ENCODE results near the gene RAP1A. TPM values are rescaled to one million over a fixed set of nuclear protein-coding genes. Genes with fewer than 3 reads are reported as not detected.

The RAP1A gene
- total RNA-seq: 100 to 1,000 TPM; 150 to 154 TPM

DNA sequence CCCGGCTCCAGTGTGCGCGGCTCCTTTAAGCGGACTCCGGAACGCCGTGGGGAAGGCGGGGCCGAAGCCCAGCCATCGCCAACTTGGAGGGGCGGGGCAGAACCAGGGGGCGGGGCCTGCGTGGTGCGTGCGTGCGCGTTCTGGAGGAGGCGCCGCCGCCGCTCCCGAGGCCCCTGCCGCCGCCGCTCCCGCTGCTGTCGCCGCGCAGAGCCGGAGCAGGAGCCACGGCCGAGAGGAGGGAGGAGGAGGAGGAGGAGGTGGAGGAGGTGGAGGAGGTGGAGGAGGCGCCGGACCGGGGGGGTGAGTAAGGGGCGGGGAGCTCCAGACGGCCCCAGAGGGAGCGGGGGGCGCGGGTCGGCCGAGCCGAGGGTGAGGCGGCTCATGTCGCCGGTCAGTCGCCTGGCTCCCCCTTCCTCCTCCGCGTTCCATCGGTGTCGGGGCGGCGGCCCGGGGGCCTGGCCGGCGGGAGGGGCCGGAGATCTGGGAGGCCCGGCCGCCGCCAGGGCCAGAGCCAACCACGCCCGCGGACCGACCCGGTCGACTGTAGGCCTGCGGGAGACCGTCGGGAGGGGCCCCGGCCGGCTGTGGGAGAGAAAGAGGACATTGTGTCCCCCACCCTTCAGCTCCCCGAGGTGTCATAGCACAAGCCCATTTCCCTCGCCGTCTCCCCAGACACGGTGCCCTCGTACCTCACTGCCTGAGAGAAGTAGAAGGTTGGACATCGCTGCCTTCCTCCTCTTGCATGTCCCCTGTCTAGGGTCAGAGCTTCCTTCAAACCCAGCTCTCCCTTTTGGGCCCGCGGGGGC is at the start of gene RAP1A:
Gene RAP1A (plus strand): TSS at position 155 of the 806 bp plus-strand sequence. CDS start 71,572 bp downstream, outside the sequence.
- H3K27ac Mint-ChIP-seq: peak within 1 kb of the TSS; percentile 96
- peaks cover 36% of the 10 kb centered on the region for H3K36me3 Mint-ChIP-seq
- peak; percentile 93 for DNase-seq
- no peaks in the 10 kb centered on the region for H3K27me3 Mint-ChIP-seq
- H3K4me3 Mint-ChIP-seq: peak within 1 kb of the TSS; percentile 93
- no peaks in the 10 kb centered on the region for H3K9me3 Mint-ChIP-seq
- H3K4me1 Mint-ChIP-seq: peaks cover 66% of the 10 kb centered on the region

DNA sequence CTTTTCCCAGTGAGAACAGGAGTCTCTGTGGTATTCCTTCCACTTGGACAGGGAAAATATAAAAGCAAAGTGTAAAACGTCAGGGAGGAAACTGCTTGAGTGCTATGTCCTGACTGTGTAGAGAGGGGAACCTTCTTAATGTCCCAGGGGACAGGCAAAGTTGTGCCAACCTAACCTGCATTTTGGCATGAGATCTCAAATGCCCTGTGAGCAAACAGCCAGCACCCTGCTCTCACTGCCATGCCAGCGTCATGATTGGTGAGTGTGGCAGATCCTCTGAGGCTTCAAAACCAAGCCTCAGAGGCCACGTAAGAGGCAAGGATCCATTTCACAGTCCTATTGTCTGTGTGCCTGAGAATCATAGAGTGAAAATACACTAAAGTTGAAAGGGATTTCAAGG is 49.7 kb upstream of the RAP1A start:
- Mint-ChIP-seq H3K27me3 (no peaks in the 10 kb centered on the region), H3K36me3 (no peaks in the 10 kb centered on the region), H3K27ac (no peak overlapping the region), H3K4me3 (no peak overlapping the region), H3K4me1 (peaks cover 16% of the 10 kb centered on the region), H3K9me3 (no peaks in the 10 kb centered on the region)
- no peak for DNase-seq

DNA sequence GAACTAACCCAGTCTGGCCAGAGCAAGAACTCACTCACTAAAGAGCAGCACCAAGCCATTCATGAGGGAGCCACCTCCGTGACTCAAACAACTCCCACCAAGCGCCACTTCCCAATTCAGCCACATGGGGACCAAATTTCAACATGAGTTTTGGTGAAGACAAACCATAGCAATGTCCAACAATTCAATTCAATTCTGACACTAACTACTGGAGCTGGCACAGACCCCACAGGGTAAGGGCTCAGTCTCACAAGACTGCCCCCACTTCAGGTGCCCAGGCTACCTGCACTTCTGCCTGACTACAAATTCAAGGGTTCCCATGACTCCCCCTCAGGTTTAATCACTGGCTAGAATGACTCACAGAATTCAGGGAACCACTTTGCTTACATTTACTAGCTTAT is 48.8 kb upstream of the RAP1A start:
- Mint-ChIP-seq H3K9me3 (no peaks in the 10 kb centered on the region), H3K27me3 (no peaks in the 10 kb centered on the region), H3K4me1 (peaks cover 16% of the 10 kb centered on the region), H3K36me3 (no peaks in the 10 kb centered on the region), H3K27ac (no peak overlapping the region), H3K4me3 (no peak overlapping the region)
- peak; percentile 17 for DNase-seq

DNA sequence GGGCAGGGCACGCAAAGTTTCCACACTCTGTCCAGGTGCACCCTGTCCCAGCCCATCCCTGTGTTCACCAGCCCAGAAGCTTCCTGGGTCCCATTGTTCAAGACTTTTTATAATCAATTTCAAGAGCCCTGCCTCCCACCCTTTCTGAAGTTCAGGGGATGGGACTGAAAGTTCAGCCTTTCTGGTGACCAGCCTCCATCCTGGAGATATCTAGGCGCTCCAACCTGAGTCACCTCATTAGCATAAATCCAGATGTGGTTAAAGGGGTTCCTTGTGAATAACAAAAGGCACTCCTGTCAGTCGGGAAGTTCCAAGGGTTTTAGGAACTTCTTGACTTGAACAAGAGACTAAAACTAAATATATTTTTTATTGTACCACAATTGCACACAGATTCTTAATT is 48.4 kb upstream of the RAP1A start:
- Mint-ChIP-seq H3K9me3 (no peaks in the 10 kb centered on the region), H3K4me3 (no peak overlapping the region), H3K4me1 (peaks cover 16% of the 10 kb centered on the region), H3K27me3 (no peaks in the 10 kb centered on the region), H3K27ac (no peak overlapping the region), H3K36me3 (no peaks in the 10 kb centered on the region)
- no peak for DNase-seq

DNA sequence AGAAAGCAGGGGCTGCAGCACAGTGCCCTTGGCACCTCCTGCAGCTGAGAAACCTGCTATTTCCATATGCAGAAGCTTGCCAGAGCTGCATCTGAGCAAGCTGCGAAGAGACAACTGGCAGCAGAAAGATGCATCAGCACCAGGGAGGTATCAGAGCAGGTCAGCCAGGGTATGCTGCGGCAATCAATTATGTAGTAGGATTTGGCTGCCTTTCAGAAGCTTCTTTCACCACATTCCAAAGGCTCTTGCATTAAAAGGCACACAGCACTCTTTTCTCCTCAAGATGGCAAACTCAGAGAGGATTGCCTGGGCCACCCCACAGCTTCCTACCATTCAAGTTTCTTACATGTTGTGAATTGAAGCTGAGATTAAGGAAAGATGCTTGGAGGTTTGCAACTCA is 47.6 kb upstream of the RAP1A start:
- Mint-ChIP-seq H3K4me3 (no peak overlapping the region), H3K9me3 (no peaks in the 10 kb centered on the region), H3K27me3 (no peaks in the 10 kb centered on the region), H3K27ac (no peak overlapping the region), H3K36me3 (no peaks in the 10 kb centered on the region), H3K4me1 (peaks cover 16% of the 10 kb centered on the region)
- DNase-seq: no peak

DNA sequence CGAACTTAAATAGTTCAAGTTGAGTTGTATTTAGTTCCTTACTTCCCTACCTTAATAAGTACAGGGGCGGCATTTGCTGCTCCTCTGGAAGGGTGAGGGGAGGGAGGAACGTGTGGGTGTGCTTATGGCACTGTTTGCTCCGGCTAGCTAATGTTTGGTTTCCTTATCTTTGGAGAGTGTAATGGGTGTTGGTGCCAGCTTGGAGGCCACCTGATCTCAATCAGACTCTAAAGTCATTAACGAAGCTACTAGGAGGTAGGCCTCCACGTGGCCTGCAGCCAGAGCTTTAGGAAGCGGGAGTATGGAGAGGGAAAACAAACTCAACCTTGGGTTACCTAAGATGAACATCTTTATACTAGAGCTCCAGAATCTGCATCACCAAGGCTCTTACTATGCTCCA is 43.0 kb upstream of the RAP1A start:
- Mint-ChIP-seq H3K4me3 (no peak overlapping the region), H3K27me3 (no peaks in the 10 kb centered on the region), H3K9me3 (no peaks in the 10 kb centered on the region), H3K27ac (no peak overlapping the region), H3K36me3 (no peaks in the 10 kb centered on the region), H3K4me1 (peaks cover 2% of the 10 kb centered on the region)
- no peak for DNase-seq

GRCh38 chr1:111577814-111578213 is 41.8 kb upstream of the RAP1A start:
- H3K27ac Mint-ChIP-seq: no peak overlapping the region
- no peak overlapping the region for H3K4me3 Mint-ChIP-seq
- no peaks in the 10 kb centered on the region for H3K4me1 Mint-ChIP-seq
- no peaks in the 10 kb centered on the region for H3K36me3 Mint-ChIP-seq
- DNase-seq: no peak
- no peaks in the 10 kb centered on the region for H3K27me3 Mint-ChIP-seq
- H3K9me3 Mint-ChIP-seq: no peaks in the 10 kb centered on the region

DNA sequence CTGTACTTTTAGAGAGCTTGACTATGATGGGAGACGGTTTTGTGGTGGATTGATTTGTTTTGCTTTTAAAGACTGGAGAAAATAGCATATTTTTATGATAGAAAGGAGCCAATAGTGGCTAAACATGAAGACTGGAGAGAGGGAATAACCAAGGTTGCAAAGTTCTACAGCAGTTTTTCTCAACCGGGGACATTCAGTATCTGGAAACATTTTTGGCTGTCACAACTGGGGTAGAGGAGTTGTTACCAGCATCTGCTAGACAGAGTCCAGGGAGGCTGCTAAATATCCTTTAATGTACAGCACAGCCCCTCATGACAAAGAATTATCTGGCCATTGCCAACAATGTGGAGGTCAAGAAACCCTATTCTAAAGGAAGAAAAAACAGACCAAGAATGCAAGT is 38.4 kb upstream of the RAP1A start:
- no peaks in the 10 kb centered on the region for H3K9me3 Mint-ChIP-seq
- no peak overlapping the region for H3K4me3 Mint-ChIP-seq
- H3K36me3 Mint-ChIP-seq: no peaks in the 10 kb centered on the region
- peaks cover under 1% of the 10 kb centered on the region for H3K4me1 Mint-ChIP-seq
- H3K27ac Mint-ChIP-seq: no peak overlapping the region
- no peak for DNase-seq
- H3K27me3 Mint-ChIP-seq: no peaks in the 10 kb centered on the region

DNA sequence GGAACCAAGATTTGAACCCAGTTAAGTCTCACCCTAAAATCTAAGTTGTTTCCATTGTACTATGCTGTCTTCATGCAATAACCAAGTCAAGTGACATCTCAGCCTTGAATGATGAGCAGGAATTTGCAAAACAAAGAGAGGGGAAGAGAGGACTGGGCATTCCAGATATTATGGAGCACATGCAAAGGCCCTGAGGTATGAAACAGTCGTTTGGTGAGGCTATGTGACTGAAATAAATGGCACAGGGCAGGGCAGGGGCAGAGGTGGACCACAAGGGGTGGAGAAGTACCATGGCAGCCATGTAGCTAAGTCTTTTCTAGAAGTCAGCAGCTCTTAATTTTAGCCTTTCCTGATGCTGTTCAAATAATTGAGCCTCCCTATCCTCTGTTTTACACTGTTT is 37.6 kb upstream of the RAP1A start:
- Mint-ChIP-seq H3K9me3 (no peaks in the 10 kb centered on the region), H3K36me3 (no peaks in the 10 kb centered on the region), H3K4me1 (peaks cover 4% of the 10 kb centered on the region), H3K27me3 (no peaks in the 10 kb centered on the region), H3K4me3 (no peak overlapping the region), H3K27ac (no peak overlapping the region)
- DNase-seq: no peak

DNA sequence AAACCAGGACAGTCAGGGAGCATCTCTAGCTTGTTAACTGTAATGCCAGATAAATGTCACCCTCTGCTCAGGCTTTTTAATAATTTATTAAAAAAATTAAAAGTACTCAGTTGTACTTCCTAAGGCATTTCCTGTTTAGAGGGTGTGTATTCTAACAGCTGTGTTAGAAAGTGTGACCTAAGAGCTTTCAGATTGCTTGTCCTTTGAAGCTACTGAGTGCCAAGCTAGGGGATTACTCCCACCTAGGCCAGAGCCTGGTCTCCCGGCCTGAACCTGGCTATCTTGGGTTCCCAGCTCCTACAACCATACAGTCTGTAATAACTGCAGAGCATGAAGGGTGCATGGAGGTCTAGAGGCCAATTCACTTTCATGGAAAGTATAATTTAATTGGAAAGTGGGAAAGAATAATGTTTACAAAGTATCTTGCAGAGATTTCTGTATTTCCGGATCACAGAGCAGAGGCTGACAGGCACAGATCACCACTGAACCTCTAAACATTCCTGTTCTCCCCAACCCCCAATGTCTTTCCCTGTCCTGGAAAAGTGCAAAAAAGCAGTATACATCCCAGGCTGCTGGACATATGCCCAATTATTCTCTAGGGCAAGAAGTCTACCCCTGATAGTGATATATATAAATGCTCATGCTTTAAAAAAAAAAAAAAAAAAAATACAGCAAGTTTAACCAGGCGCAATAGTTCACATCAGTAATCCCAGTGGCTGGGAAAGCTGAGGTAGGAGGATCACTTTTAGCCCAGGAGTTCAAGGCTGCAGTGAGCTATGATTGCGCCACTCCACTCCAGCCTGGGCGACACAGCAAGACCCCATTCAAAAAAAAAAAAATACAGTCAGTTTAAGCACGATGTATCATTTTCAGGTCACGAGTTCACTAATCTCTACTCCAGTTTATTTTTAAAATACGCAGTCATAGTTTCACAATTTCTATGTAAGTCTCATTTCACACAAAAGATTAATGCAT is 36.7 kb upstream of the RAP1A start:
- Mint-ChIP-seq H3K4me1 (peaks cover 4% of the 10 kb centered on the region), H3K9me3 (no peaks in the 10 kb centered on the region), H3K4me3 (no peak overlapping the region), H3K27me3 (no peaks in the 10 kb centered on the region), H3K27ac (no peak overlapping the region), H3K36me3 (no peaks in the 10 kb centered on the region)
- no peak for DNase-seq

DNA sequence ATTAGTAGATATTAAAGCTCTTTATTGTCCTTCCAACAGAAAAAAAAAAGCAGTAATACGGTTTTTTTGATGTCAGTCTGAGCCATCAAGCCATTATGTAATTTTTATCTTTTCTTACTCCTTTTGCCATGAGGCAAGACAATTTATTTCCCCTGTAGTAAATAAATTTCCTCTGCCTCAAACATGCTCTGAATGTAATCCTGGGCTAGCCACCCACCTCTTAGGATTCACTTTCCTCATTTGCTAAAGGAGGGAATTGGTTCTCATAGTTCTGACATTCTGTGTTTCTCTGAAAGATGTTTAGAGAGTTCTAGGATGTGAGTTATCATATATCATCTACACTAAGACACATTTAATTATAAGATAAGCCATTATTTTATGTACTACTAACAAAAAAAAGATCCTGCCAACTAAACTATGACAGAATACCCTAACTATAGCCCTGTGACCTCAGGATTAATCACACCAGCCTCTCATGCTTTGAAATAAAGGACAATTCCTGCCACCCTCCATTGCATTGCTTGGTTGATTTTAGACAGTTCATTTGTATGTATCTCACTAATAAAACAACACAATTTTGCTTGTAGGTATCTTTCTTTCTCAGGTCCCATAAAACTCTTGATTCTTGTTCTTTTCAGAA is 34.0 kb upstream of the RAP1A start:
- Mint-ChIP-seq H3K27me3 (no peaks in the 10 kb centered on the region), H3K9me3 (no peaks in the 10 kb centered on the region), H3K27ac (no peak overlapping the region), H3K36me3 (no peaks in the 10 kb centered on the region), H3K4me3 (no peak overlapping the region), H3K4me1 (peaks cover 4% of the 10 kb centered on the region)
- no peak for DNase-seq

DNA sequence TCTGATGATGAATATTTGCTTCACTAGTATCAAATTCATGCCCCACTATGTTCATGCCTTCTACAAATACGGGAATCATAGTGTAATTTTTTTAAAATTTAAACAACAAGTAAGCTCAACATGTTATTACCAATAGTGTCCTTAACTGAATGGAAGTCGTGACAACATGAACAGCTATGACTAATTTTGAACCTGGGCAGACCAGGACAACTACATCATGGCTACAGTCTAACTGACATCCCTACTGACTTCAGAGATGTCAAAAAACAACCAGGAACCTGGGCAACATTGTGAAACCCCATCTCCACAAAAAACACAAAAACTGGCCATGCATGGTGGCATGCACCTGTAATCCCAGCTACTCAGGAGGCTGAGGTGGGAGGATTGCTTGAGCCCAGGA is 33.5 kb upstream of the RAP1A start:
- Mint-ChIP-seq H3K4me3 (no peak overlapping the region), H3K27me3 (no peaks in the 10 kb centered on the region), H3K27ac (no peak overlapping the region), H3K9me3 (no peaks in the 10 kb centered on the region), H3K4me1 (peaks cover 8% of the 10 kb centered on the region), H3K36me3 (no peaks in the 10 kb centered on the region)
- no peak for DNase-seq

GRCh38 chr1:111587509-111588174 is 31.9 kb upstream of the RAP1A start:
- DNase-seq: no peak
- no peak overlapping the region for H3K27ac Mint-ChIP-seq
- H3K4me3 Mint-ChIP-seq: no peak overlapping the region
- H3K27me3 Mint-ChIP-seq: no peaks in the 10 kb centered on the region
- peaks cover 22% of the 10 kb centered on the region for H3K4me1 Mint-ChIP-seq
- H3K36me3 Mint-ChIP-seq: no peaks in the 10 kb centered on the region
- H3K9me3 Mint-ChIP-seq: no peaks in the 10 kb centered on the region

DNA sequence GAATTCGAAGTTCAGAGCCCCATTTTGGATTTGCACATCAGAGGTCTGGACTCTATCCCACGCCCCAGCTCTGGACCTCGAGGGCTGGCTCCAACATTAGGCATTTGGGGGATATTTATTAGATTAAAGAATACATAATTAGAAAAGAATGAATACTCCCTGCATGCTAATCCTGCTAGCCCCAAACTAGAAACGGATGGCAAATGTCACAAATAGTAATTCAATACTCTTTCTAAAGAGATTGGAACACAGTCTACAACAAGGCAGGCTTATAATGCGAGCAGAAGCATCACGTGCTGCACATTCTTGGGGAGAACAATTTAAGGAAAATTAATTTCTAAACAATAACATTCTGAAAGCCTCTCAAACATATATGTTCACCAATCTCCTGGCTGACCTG is 27.7 kb upstream of the RAP1A start:
- Mint-ChIP-seq H3K27ac (peak overlapping the region; percentile 82), H3K9me3 (peaks cover 1% of the 10 kb centered on the region), H3K27me3 (no peaks in the 10 kb centered on the region), H3K36me3 (peaks cover 5% of the 10 kb centered on the region), H3K4me1 (peaks cover 59% of the 10 kb centered on the region), H3K4me3 (no peak overlapping the region)
- DNase-seq: no peak

Measured in activated naive CD8-positive, alpha-beta T cell treated with anti-CD3 and anti-CD28 coated beads for 36 hours (primary cell).